ENCODE data around the gene CPHXL.

The CPHXL gene

DNA sequence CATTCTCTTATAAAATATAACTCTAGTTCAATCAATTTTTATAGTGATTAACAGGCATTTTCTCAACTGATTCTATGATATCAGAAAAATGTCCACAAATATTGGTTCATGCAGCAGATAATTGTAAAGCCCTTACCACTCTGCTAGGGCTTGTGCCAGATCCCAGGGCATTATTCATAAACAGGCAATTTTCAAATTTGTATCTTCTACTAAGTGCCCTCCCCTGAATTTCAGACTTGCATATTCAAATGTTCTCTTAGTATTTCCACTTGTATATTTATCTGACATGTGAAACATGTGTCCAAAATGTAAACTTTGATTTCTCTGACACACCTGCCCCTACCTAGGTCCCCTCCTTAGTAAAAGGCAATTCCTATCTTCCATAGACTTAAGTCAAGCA lies 58.8 kb downstream of the CPHXL start:
- H3K27me3 Mint-ChIP-seq: no peaks in the 10 kb centered on the region
- H3K27ac Mint-ChIP-seq: no peak overlapping the region
- H3K36me3 Mint-ChIP-seq: peaks cover 2 to 8% of the 10 kb centered on the region in 2 donors
- H3K4me3 Mint-ChIP-seq: no peak overlapping the region
- H3K9me3 Mint-ChIP-seq: peaks cover 0 to 2% of the 10 kb centered on the region in 2 donors
- ATAC-seq (replicated peaks): no peak
- no peak for DNase-seq
- H3K4me1 Mint-ChIP-seq: no peaks in the 10 kb centered on the region
